Bone marrow (tissue), 2 donors: ENCODE results near the gene PPARG.
"Not testable (repeated sequence)": the region's sequence is repeated elsewhere in the genome, so short reads cannot be mapped to it uniquely, and the experiment has no call there.

Experiments used
- DNase-seq, 2 donors: peaks; one replicate each; lab custom pipeline; 2025; lab: John Stamatoyannopoulos, UW

PPARG gene

GRCh38 chr3:12288182-12289129 lies at the start of gene PPARG:
TSS of gene PPARG (plus strand) at chr3:12289070. CDS start at chr3:12379712, 90,642 bp downstream.
- DNase-seq: no peak

DNA sequence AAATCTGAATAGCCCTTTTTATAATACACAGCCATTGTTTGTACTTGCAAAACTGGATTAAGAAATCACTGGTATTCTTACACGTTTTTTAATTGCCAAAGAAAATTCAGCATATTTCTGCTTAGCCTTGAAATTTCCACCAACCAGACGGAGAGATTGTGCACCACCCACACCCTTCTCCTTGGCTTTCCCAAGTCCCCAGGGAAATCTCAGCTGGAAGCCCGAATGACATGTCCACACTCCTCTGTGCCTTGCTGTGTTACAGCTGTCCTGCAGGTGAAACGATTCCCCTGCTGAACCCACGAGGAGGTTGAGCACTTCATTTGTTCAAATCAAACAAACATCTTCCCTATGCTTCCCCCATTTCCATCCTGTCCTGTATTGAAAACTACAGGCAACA lies 49.6 kb upstream of the PPARG start:
- DNase-seq: no peak

DNA sequence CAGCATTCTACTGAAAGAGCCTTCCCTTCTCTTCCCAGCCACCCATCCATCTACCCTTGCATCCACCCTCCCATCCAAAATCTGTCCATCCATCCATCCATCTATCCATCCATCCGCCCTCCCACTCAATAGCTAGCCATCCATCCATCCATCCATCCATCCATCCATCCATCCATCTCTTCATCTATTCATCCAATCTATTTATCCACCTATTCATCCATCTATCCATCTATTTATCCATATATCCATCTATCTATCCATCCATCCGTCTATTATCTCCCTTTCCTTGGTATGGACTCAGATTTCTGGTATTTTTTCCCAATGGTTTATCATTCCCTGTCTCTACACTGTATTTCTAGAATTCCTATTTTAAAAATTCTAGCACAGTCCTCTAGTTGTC lies 46.1 kb upstream of the PPARG start:
- DNase-seq: no peak

GRCh38 chr3:12246497-12247163 lies 42.2 kb upstream of the PPARG start:
- no peak for DNase-seq

GRCh38 chr3:12247411-12247810 lies 41.5 kb upstream of the PPARG start:
- DNase-seq: no peak

DNA sequence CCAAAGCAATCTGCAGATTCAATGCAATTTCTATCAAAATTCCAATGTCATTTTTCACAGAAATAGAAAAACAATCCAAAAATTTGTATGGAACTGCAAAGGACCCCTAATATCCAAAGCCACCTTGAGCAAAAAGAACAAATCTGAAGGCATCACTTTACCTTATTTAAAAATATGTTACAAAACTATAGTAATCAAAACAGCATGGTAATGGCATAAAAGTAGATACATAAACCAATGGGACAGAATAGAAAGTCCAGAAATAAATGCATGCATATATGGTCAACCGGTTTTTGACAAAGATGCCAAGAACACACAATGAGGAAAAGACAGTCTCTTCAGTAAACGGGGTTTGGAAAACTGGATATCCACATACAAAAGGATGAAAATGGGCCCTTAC lies 39.4 kb upstream of the PPARG start:
- DNase-seq: no peak

- no peak for DNase-seq
Observed at GRCh38 chr3:12252889-12253288, 36.0 kb upstream of the PPARG start.

DNA sequence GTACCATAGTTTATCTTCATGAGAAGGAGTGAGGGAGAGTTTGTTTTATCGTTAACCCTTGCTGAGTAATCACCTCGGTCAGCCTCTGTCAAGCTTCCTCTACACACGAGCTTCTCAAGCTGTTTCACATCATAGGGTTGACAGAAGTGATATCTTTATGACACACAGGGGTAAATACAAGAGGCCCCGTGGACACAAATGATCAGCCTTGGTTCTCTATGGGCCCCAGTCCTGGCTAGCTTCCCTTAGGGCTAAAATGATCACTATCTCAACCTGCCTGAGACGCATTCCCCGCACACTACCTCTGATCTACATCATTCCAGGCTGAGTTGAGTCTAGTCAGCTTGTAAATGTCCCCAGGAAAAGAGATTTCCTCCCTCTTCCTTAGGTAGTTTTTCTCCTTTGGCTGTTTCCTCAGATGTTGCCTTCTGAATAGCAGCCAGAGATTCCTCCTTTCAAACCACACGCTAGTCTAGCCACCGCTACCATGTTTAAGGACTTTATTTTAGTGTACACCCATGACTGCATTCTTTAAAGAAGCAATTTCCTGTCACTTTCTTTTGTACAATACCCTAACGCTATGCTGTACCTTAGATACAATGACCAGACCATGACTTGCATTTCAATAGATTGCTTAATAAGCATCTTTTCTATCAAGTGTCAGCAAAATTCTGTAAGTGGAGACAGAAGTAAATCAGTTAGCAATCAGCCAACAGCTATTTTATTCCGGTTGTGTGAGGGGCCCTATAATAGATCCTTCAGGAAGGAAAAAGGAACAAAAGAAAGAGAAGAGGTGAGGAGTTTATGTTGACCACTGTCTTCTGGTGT lies 35.1 kb upstream of the PPARG start:
- no peak for DNase-seq

- DNase-seq: no peak
Observed at GRCh38 chr3:12255393-12255792, 33.5 kb upstream of the PPARG start.

DNA sequence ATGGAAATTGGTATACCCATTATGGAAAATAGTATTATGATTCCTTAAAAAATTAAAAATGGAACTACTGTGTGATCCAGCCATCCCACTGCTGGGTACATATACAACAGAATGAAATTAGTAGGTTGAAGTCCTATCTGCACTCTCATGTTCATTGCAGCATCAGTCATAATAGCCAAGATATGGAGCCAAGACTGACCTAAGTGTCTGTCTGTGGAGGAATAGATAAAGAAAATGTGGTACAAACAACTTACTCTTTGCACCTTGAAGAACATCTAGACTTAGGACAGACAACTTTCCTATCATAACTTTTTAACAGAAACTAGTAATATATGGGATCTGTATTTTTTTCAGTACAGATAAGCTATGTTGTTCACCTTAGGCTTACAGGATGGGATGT lies 30.0 kb upstream of the PPARG start:
- no peak for DNase-seq

DNA sequence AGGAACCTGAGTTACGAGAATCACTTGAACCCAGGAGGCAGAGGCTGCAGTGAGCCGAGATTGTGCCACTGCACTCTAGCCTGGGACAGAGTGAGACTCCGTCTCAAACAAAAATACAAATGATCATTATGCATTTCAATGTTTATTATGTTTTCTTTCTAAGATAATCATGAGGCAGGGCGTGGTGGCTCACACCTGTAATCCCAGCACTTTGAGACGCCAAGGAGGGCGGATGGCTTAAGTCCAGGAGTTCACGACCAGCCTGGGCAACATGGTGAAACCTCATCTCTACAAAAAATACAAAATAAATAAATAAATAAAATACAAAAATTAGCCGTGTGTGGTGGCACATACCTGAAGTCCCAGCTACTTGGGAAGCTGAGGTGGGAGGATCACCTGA lies 26.7 kb upstream of the PPARG start:
- DNase-seq: not testable (repeated sequence)

DNA sequence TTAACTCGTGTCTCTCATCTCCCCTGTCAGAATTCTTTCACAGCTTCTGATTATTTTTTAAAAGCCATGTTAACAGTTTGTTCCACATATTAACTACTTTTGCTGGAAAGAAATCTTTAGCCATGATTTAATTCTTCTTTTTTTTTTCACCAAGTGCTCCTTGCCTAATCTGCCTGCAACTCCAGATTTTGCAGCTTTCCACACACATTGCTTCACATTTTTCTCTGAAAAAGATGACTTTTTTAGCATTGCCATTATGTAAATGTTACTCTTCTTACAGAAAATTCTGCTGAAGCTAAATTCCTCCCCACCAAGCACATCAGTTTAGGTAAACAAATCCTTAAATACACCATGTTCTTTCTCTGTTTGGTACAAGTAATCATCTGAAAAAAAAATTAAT lies 23.4 kb upstream of the PPARG start:
- no peak for DNase-seq

DNA sequence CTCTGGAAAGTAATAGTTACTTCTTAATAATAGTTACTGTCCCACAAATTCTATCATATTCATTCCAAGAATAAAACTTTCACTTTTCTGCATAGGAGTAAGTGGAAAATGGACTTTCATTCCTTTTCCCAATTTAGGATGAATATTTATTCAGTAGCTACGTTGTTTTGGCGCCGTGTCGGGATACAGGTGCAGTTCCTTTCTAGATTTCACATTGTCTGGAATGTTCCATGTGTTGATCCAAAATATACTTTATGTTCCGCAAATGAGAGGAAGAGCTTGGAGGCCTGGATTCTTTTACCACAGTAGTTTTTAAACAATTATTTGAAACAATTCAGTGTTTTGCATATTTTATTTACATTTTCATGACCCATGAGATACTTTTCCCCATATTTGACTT lies 22.8 kb upstream of the PPARG start:
- DNase-seq: no peak

DNA sequence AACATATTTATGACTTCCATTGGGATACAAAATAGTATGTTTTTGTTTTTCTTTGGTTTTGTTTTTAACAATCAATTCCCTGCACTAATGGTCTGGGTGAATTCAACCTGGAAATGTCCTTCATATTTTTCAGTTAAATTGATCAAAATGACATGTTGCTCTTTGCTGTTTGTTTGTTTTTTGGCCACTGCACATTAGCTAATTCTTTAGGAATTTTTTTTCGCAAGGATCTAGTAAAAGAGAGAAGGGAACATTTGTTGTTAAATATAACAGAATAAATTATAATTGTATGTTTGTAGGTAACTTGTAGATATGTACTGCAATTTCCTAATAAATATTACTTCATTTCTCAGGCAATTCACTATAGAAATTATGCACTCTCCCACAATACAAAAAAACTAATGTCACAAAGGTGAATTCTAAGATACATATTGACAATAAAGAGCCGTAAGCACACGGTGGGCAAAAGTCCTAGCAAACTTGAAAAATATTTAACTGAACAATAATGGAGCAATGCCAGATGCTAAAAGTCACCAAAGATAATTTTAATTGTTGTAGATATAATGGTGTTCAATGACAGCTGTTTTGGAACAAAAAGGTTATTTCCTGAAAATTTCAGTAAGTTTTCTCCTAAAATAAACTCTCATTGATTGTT lies 21.4 kb upstream of the PPARG start:
- DNase-seq: no peak

- no peak for DNase-seq
Observed at GRCh38 chr3:12268049-12268735, 20.7 kb upstream of the PPARG start.

- no peak for DNase-seq
Observed at GRCh38 chr3:12270976-12271375, 17.9 kb upstream of the PPARG start.

DNA sequence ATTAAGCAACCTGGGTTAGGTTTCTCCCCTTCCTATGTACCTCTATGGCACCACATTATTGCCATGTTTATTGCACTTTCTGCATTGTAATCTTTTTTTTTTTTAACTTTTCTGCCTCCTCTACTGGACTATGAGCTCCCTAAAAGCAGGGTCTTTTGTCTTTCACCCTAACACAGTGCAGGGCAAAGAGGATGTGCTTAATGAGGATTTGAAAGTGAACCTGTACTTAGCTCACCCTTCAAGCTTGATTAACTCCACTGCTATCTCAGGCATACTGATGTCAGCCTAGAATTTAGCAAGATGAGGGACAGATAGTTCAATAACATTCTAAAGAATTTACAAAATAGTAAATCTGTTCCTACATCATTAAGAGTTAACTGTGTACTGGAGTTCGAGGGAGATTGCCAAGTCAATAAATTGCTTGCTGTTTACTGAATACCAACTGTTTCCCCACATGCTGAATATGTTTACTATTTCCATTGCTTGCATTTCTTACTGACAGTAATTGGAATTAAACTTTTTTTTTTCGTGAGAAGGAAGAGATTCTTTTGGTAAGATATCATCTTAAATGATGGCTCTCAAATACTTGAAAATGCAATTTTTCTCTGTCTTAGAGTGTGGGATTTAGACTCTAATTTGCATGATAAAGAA lies 15.7 kb upstream of the PPARG start:
- DNase-seq: no peak

- no peak for DNase-seq
Observed at GRCh38 chr3:12275974-12276650, 12.8 kb upstream of the PPARG start.

DNA sequence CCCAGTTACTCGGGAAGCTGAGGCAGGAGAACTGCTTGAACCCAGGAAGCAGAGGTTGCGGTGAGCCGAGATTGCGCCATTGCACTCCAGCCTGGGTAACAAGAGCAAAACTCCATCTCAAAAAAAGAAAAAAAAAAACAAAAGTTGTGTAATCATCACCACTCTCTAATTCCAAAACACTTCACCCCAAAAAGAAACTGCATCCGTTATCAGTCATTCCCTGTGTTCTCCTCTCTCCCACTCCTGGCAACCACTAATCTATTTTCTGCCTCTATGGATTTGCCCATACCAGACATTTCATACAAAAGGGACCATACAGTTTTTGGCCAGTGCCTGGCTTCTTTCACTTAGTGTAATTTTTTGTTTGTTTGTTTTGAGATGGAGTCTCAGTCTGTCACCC lies 12.0 kb upstream of the PPARG start:
- not testable (repeated sequence) for DNase-seq

DNA sequence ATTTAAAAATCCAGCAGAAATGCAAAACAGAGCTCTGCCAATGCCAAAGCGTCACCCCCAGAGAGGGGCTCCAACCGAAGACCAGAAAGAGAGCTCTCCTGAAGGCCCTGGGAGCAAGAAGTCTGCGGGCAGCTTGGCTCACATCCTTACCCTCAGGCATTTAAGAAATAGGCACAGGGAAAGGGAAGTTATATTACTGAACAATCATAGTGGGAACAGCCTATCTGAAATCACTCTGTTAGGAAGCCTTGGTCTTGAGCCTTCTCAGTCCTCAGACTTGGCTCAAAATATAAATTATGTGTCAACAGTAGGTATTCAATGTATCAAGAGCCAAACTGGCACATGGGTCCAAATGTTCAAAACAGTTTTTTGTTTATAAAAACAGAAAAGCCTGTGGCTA lies 10.3 kb upstream of the PPARG start:
- DNase-seq: no peak
